Liver (tissue), 9 donors: ENCODE results near the gene SP140. TPM values are rescaled to one million over a fixed set of nuclear protein-coding genes. Genes with fewer than 3 reads are reported as not detected.

ENCODE experiments used
- DNase-seq: peaks from one replicate; pipeline ENCODE4 v3.0.0-alpha.2; 2017; ENCODE audit warnings: low spot score
- H3K27ac ChIP-seq, 2 donors: one replicate each; pipeline ENCODE4 v1.7.0; 2013; ENCODE audit warnings: inconsistent platforms in 2 of 2, low read length in 2 of 2, control low read depth in 1 of 2, low read depth in 1 of 2, mild to moderate bottlenecking in 1 of 2
- H3K27me3 ChIP-seq, 4 donors: one replicate each; pipeline versions ENCODE4 v1.6.1 to v1.7.0; 2013; ENCODE audit warnings: low read length in 3 of 4, inconsistent platforms in 1 of 4, mild to moderate bottlenecking in 1 of 4, moderate library complexity in 1 of 4; ENCODE audit not compliant: control insufficient read depth in 4 of 4, insufficient read depth in 4 of 4
- H3K36me3 ChIP-seq, 4 donors: one replicate each; pipeline versions ENCODE4 v1.6.1 to v1.7.0; 2013; ENCODE audit warnings: low read length in 3 of 4, mild to moderate bottlenecking in 3 of 4, low read depth in 1 of 4, moderate library complexity in 1 of 4; ENCODE audit not compliant: control insufficient read depth in 4 of 4, insufficient read depth in 3 of 4
- H3K4me1 ChIP-seq, 4 donors: one replicate each; pipeline versions ENCODE4 v1.6.1 to v1.7.0; 2013; ENCODE audit warnings: low read length in 3 of 4, mild to moderate bottlenecking in 3 of 4, moderate library complexity in 1 of 4; ENCODE audit not compliant: control insufficient read depth in 4 of 4, insufficient read depth in 4 of 4
- H3K4me3 ChIP-seq, 3 donors: one replicate each; pipeline versions ENCODE4 v1.6.1 to v1.7.0; 2013; ENCODE audit warnings: low read length in 3 of 3, control low read depth in 1 of 3, low read depth in 1 of 3, mild to moderate bottlenecking in 1 of 3
- H3K9ac ChIP-seq, 2 donors: one replicate each; pipeline ENCODE4 v1.7.0; 2013; ENCODE audit warnings: low read length in 2 of 2, mild to moderate bottlenecking in 2 of 2, moderate library complexity in 2 of 2, control low read depth in 1 of 2, low read depth in 1 of 2
- H3K9me3 ChIP-seq, 4 donors: one replicate each; pipeline versions ENCODE4 v1.6.1 to v1.7.0; 2013; ENCODE audit warnings: low read length in 3 of 4; ENCODE audit not compliant: control insufficient read depth in 4 of 4
- EGR1 ChIP-seq, 2 donors: IDR thresholded peaks; 2 replicates each; pipeline ENCODE4 v1.6.1; 2016 to 2018; ENCODE audit warnings: antibody characterized with exemption in 2 of 2, low read depth in 2 of 2
- FOXA1 ChIP-seq: IDR thresholded peaks from 2 replicates; pipeline ENCODE4 v1.6.1; 2016; ENCODE audit warnings: antibody characterized with exemption
- GABPA ChIP-seq, 2 donors: IDR thresholded peaks in 1 of 2; conservative IDR thresholded peaks in 1 of 2; 2 replicates each; pipeline ENCODE4 v1.6.1; 2016; ENCODE audit warnings: antibody characterized with exemption in 2 of 2, mild to moderate bottlenecking in 1 of 2, moderate library complexity in 1 of 2
- HNF4A ChIP-seq, 2 donors: conservative IDR thresholded peaks; 2 replicates each; pipeline ENCODE4 v1.6.1; 2016; ENCODE audit warnings: antibody characterized with exemption in 2 of 2, mild to moderate bottlenecking in 2 of 2
- JUND ChIP-seq, 2 donors: IDR thresholded peaks; 2 replicates each; pipeline ENCODE4 v1.6.1; 2016; ENCODE audit warnings: antibody characterized with exemption in 2 of 2
- NR2F2 ChIP-seq: IDR thresholded peaks from 2 replicates; pipeline ENCODE4 v1.6.1; 2016; ENCODE audit warnings: antibody characterized with exemption
- RAD21 ChIP-seq, 2 donors: IDR thresholded peaks; 2 replicates each; pipeline ENCODE4 v1.6.1; 2016; ENCODE audit warnings: antibody characterized with exemption in 2 of 2, mild to moderate bottlenecking in 2 of 2
- RXRA ChIP-seq, 2 donors: IDR thresholded peaks; 2 replicates each; pipeline ENCODE4 v1.6.1; 2017 to 2018; ENCODE audit warnings: antibody characterized with exemption in 2 of 2, mild to moderate bottlenecking in 1 of 2
- SP1 ChIP-seq: IDR thresholded peaks from 2 replicates; pipeline ENCODE4 v1.6.1; 2018; ENCODE audit warnings: antibody characterized with exemption, mild to moderate bottlenecking
- TAF1 ChIP-seq: conservative IDR thresholded peaks from 2 replicates; pipeline ENCODE4 v1.6.1; 2016; ENCODE audit warnings: antibody characterized with exemption, mild to moderate bottlenecking
- YY1 ChIP-seq: IDR thresholded peaks from 2 replicates; pipeline ENCODE4 v1.6.1; 2016; ENCODE audit warnings: antibody characterized with exemption, mild to moderate bottlenecking
- WGBS: extraction: QIAGEN DNeasy Blood & Tissue Kit; methylation state at CpG from one replicate; pipeline ENCODE4 v1.1.7; 2013; 5-methylcytosine and 5-hydroxymethylcytosine counted together
- polyA plus RNA-seq, 2 donors: library from polyadenylated mRNA; stranded (reverse) in 1 of 2; unstranded in 1 of 2; fragments of 200-250 nt in 1 of 2; fragments of >200 nt in 1 of 2; fragmentation: Nextera tagmentation in 1 of 2; extraction: Ambion mirVana in 1 of 2; gene quantifications; one replicate each; pipeline versions ENCODE4 v1.2.1 to v1.2.3, GENCODE V29; 2013 to 2015
- total RNA-seq, 2 donors: library from RNA; depleted of rRNA; stranded (reverse); fragments of >200 nt; gene quantifications; one replicate each; pipeline ENCODE4 v1.2.3, GENCODE V29; 2014
- TF ChIP-seq, protein P1 (sequence below): IDR thresholded peaks from 2 replicates; pipeline ENCODE4 v1.6.1; 2016; ENCODE audit warnings: antibody characterized with exemption
- TF ChIP-seq, protein P2 (sequence below): IDR thresholded peaks from 2 replicates; pipeline ENCODE4 v1.6.1; 2016; ENCODE audit warnings: antibody characterized with exemption, mild to moderate bottlenecking
- TF ChIP-seq, protein P3 (sequence below): fragments of 150-350 bp; IDR thresholded peaks from 2 replicates; pipeline ENCODE4 v1.5.1; 2017; ENCODE audit warnings: improper control_type of control experiment, low read depth, low read length; ENCODE audit not compliant: missing input control
- TF ChIP-seq, protein P4 (sequence below): IDR thresholded peaks from 2 replicates; pipeline ENCODE4 v1.6.1; 2016; ENCODE audit warnings: antibody characterized with exemption
- donor health status: healthy.
- donor health status: healthy.
- donor health status: healthy.
- donor health status: healthy.
- donor health status: healthy.

The SP140 gene
- total and polyA plus RNA-seq, 4 donors, result 0.40 to 1.8 (median 0.77) TPM

DNA sequence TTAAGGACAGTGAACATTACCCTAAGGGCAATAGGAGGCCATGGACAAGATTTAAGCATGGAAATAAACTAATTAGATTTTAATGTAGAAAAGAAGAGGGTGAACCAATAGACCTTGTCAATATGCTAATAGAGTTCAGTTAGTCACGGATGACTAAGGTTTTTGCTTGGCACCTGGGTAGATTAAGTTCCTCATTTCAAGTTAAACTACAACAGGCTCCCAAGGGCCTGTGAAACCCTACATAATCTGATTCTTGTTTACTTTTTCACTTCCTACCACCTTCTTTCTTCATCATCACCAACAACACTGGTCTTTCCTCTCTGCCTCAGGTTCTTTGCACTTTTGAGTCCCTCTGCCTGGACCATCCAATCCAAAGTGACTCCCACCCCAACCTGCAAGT lies 20.5 kb upstream of the SP140 start:
- Histone ChIP-seq H3K4me1 (no peaks in the 10 kb centered on the region), H3K9ac (no peak overlapping the region), H3K36me3 (peaks cover 2 to 77% (median 56%) of the 10 kb centered on the region in 4 donors), H3K4me3 (no peak overlapping the region), H3K9me3 (no peaks in the 10 kb centered on the region), H3K27ac (no peak overlapping the region), H3K27me3 (no peaks in the 10 kb centered on the region)
- 86% methylated on average over 1 of the region's 1 CpG for WGBS
- TF ChIP-seq RAD21 (IDR thresholded peaks at IDR 0.05) (no peak), HNF4A (conservative IDR thresholded peaks at IDR 0.05) (no peak), SP1 (no peak)
- TF ChIP-seq, protein P1, sequence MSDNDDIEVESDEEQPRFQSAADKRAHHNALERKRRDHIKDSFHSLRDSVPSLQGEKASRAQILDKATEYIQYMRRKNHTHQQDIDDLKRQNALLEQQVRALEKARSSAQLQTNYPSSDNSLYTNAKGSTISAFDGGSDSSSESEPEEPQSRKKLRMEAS, result no peak
- TF ChIP-seq, protein P2, sequence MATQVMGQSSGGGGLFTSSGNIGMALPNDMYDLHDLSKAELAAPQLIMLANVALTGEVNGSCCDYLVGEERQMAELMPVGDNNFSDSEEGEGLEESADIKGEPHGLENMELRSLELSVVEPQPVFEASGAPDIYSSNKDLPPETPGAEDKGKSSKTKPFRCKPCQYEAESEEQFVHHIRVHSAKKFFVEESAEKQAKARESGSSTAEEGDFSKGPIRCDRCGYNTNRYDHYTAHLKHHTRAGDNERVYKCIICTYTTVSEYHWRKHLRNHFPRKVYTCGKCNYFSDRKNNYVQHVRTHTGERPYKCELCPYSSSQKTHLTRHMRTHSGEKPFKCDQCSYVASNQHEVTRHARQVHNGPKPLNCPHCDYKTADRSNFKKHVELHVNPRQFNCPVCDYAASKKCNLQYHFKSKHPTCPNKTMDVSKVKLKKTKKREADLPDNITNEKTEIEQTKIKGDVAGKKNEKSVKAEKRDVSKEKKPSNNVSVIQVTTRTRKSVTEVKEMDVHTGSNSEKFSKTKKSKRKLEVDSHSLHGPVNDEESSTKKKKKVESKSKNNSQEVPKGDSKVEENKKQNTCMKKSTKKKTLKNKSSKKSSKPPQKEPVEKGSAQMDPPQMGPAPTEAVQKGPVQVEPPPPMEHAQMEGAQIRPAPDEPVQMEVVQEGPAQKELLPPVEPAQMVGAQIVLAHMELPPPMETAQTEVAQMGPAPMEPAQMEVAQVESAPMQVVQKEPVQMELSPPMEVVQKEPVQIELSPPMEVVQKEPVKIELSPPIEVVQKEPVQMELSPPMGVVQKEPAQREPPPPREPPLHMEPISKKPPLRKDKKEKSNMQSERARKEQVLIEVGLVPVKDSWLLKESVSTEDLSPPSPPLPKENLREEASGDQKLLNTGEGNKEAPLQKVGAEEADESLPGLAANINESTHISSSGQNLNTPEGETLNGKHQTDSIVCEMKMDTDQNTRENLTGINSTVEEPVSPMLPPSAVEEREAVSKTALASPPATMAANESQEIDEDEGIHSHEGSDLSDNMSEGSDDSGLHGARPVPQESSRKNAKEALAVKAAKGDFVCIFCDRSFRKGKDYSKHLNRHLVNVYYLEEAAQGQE, result no peak
- no peak for DNase-seq

DNA sequence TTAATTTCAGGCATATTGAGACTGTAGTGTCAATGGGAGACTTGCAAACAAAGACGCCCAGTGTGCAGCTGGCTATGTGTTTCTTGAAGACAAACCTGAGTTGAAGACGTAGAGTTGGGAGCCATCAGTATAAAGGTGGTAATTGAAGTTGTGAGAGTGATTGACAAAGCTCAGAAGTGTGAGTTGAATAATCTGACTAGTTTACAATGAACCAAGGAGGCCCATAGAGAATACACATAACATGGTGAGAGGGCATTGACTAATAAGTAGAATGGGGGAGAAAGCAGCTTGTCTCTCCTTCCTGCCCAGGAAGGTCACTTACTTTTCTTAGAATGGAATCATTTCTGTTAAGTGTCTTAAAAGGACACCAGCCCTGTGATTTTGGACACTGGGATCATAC lies 19.8 kb upstream of the SP140 start:
- Histone ChIP-seq H3K27ac (no peak overlapping the region), H3K4me3 (no peak overlapping the region), H3K9me3 (no peaks in the 10 kb centered on the region), H3K36me3 (peaks cover 2 to 78% (median 55%) of the 10 kb centered on the region in 4 donors), H3K9ac (no peak overlapping the region), H3K27me3 (no peaks in the 10 kb centered on the region), H3K4me1 (no peaks in the 10 kb centered on the region)
- TF ChIP-seq JUND (IDR thresholded peaks at IDR 0.05) (no peak), EGR1 (IDR thresholded peaks at IDR 0.05; ENCODE audit: low read depth in 2 of 2) (no peak), YY1 (no peak), FOXA1 (no peak), RAD21 (IDR thresholded peaks at IDR 0.05) (no peak)
- TF ChIP-seq, protein P2, result no peak
- no peak for DNase-seq
- 97% methylated on average over 2 of the region's 2 CpGs for WGBS

DNA sequence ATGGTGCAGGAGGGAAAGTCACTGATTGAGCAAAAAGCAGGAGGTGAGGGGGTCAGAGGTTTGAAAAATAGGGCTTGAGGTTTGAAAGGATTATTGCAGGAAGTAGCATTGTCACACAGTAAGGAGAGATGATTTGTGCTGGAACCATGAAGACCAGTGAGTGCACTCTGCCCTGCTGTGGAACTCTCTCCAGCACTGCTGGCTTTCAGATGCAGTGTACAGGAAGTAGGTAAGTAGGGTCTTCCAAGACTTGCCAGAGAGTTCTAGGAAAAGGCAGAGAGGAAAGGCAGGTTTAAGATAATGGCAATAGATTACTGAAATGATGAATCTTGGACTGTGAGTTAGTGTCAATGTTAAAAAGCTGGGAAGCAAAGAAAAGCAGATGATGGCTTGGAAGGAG lies 17.0 kb upstream of the SP140 start:
- H3K9ac ChIP-seq, result no peak overlapping the region
- no peaks in the 10 kb centered on the region for H3K4me1 ChIP-seq
- TF ChIP-seq FOXA1, result no peak
- TF ChIP-seq YY1, result no peak
- TF ChIP-seq RAD21 (IDR thresholded peaks at IDR 0.05), result no peak
- TF ChIP-seq GABPA (IDR thresholded peaks at IDR 0.05 in 1 of 2, conservative IDR thresholded peaks at IDR 0.05 in 1 of 2), result no peak
- no peak for TF ChIP-seq TAF1
- TF ChIP-seq NR2F2, result no peak
- no peak for TF ChIP-seq SP1
- TF ChIP-seq, protein P1, result no peak
- TF ChIP-seq, protein P3, sequence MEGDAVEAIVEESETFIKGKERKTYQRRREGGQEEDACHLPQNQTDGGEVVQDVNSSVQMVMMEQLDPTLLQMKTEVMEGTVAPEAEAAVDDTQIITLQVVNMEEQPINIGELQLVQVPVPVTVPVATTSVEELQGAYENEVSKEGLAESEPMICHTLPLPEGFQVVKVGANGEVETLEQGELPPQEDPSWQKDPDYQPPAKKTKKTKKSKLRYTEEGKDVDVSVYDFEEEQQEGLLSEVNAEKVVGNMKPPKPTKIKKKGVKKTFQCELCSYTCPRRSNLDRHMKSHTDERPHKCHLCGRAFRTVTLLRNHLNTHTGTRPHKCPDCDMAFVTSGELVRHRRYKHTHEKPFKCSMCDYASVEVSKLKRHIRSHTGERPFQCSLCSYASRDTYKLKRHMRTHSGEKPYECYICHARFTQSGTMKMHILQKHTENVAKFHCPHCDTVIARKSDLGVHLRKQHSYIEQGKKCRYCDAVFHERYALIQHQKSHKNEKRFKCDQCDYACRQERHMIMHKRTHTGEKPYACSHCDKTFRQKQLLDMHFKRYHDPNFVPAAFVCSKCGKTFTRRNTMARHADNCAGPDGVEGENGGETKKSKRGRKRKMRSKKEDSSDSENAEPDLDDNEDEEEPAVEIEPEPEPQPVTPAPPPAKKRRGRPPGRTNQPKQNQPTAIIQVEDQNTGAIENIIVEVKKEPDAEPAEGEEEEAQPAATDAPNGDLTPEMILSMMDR, result no peak
- TF ChIP-seq EGR1 (IDR thresholded peaks at IDR 0.05; ENCODE audit: low read depth in 2 of 2), result no peak
- TF ChIP-seq RXRA (IDR thresholded peaks at IDR 0.05), result no peak
- TF ChIP-seq, protein P4, sequence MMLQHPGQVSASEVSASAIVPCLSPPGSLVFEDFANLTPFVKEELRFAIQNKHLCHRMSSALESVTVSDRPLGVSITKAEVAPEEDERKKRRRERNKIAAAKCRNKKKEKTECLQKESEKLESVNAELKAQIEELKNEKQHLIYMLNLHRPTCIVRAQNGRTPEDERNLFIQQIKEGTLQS, result no peak
- H3K4me3 ChIP-seq, result no peak overlapping the region
- DNase-seq, result no peak
- H3K36me3 ChIP-seq, result peaks cover 6 to 88% (median 67%) of the 10 kb centered on the region in 4 donors
- no peaks in the 10 kb centered on the region for H3K27me3 ChIP-seq
- no peaks in the 10 kb centered on the region for H3K9me3 ChIP-seq
- no peak overlapping the region for H3K27ac ChIP-seq
